Measurements from ENCODE around the gene IL36B.

IL36B gene

DNA sequence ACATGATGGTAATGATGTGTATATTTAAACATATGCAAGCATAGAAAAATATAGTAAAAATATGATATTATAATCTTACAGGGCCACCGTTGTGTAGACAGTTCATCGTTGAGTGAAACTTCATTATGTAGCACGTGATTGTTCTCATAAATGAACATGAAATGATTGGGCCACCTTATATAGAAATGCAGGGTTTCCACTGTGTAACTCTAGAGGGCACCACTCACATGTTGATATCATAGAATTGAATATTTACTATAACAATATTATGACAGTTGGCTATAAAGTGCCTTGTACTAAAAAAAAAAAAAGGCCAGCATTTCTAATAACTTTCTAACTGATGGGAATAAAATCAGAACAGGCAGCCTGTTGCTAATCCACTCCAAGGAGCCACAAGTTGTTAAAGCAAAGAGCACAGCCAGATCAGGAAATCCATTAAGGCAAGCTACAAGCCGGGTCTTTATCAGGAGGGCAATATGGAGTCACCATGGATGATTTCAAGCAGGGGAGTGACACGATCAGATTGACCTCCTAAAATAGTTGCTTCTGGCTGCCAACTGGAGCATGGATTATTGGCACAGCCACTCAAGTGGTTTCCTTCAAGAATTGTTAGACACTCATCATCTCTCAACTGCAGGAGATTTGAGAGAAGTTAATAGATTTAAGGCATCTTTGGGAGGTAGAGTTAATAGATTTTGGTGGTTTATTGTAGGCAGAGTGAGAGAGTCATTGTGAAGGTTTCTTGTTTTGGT, 31.8 kb upstream of the IL36B start:
- no peak overlapping the region for H3K4me3 ChIP-seq (ENCODE audit: low read depth, low read length)
- in situ Hi-C loops (cut with HindIII; ENCODE audit: low pct_ligation_motif_present, low sequenced_read_pairs), result no loop called here
- DNase-seq, result no peak
- H3K36me3 ChIP-seq (replicated peaks), result no peaks in the 10 kb centered on the region
- TF ChIP-seq, protein P1, sequence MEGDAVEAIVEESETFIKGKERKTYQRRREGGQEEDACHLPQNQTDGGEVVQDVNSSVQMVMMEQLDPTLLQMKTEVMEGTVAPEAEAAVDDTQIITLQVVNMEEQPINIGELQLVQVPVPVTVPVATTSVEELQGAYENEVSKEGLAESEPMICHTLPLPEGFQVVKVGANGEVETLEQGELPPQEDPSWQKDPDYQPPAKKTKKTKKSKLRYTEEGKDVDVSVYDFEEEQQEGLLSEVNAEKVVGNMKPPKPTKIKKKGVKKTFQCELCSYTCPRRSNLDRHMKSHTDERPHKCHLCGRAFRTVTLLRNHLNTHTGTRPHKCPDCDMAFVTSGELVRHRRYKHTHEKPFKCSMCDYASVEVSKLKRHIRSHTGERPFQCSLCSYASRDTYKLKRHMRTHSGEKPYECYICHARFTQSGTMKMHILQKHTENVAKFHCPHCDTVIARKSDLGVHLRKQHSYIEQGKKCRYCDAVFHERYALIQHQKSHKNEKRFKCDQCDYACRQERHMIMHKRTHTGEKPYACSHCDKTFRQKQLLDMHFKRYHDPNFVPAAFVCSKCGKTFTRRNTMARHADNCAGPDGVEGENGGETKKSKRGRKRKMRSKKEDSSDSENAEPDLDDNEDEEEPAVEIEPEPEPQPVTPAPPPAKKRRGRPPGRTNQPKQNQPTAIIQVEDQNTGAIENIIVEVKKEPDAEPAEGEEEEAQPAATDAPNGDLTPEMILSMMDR (IDR thresholded peaks at IDR 0.05; ENCODE audit: low read depth, low read length, missing control alignments), result peak; percentile 43
- H3K27ac ChIP-seq, result no peak overlapping the region
- H3K27me3 ChIP-seq (replicated peaks), result peaks cover 11% of the 10 kb centered on the region

DNA sequence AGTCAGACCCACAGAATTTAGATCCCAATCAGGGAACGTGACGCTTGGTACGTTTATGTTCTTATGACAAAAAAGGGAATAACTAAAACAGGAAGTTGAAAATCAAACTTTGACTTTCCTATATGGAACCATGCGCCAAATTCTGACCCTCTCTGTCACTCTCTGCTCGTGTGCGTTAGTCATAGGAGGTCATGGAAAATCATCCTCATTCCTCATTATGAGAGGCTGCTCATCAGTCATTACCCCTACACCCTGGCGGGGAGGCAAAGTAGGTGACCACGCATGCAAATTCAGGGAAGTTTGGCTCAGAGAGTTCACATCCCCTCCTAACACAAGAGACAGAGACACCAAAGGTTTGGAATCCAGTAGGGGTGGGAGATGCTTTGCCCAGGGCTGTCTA, 30.6 kb upstream of the IL36B start:
- in situ Hi-C loops (cut with HindIII; ENCODE audit: low pct_ligation_motif_present, low sequenced_read_pairs), result no loop called here
- H3K4me3 ChIP-seq (ENCODE audit: low read depth, low read length), result no peak overlapping the region
- H3K27me3 ChIP-seq (replicated peaks), result peaks cover 9% of the 10 kb centered on the region
- TF ChIP-seq, protein P1 (IDR thresholded peaks at IDR 0.05; ENCODE audit: low read depth, low read length, missing control alignments), result no peak
- no peaks in the 10 kb centered on the region for H3K36me3 ChIP-seq (replicated peaks)
- no peak overlapping the region for H3K27ac ChIP-seq
- no peak for DNase-seq

DNA sequence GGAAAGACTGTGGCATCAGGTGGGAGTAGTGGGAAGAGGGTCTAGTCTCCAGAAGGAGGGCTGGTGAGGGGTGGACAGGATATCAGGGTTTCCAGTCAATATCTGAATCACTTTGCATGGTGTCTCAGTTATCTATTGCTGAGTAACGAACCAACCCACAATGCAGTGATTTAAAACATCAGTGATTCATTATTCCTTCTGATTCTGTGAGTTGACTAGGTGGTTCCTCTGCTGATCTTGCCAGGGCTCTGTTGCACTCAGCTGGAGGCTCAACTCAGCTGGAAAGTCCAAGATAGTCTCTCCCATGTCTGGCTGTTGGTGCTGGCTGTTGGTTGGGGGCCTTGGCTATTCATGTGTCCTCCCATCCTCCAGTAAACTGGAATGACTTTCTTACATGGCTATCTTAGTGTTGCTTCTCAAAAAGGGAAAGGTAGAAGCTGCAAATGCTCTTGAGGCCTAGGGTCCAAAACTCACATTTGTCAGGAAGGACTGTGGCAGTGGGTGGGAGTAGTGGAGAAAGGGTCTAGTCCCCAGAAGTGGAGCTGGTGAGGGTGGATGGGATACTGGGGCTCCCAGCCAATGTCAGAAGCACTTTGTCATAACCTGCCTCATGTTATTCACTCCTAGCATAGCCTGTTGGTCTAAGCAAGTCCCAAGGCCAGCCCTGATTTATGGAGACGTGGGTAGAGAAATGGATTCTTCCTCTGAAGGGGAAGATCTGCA, 29.0 kb upstream of the IL36B start:
- TF ChIP-seq, protein P1 (IDR thresholded peaks at IDR 0.05; ENCODE audit: low read depth, low read length, missing control alignments), result no peak
- DNase-seq, result no peak

DNA sequence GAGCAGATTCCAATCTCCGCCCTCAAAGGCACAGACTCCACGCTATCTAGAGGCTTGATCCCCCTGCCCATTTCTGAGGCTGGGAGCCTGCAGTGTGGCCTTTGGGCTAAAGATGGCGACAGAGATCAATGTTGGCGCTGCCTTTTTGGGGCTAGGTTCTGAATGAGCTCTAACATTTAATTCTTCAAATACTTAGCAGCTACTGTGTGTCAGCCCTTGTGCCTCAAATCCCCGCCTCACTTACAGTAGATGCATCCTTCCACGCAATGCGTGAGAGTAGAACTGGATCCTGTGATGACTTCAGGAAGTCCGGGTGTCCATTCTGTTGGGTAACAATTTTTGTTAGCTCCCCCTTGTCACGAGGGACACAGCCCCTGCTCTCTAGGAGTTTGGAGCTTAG, 27.5 kb upstream of the IL36B start:
- H3K27ac ChIP-seq, result no peak overlapping the region
- TF ChIP-seq, protein P1 (IDR thresholded peaks at IDR 0.05; ENCODE audit: low read depth, low read length, missing control alignments), result peak; percentile 90
- H3K4me3 ChIP-seq (ENCODE audit: low read depth, low read length), result no peak overlapping the region
- in situ Hi-C loops (cut with HindIII; ENCODE audit: low pct_ligation_motif_present, low sequenced_read_pairs), result no loop called here
- peak; percentile 21 for DNase-seq
- H3K27me3 ChIP-seq (replicated peaks), result peaks cover 6% of the 10 kb centered on the region
- no peaks in the 10 kb centered on the region for H3K36me3 ChIP-seq (replicated peaks)

More for the DNA sequence above, 29.0 kb upstream of the IL36B start:
- H3K27me3 ChIP-seq (replicated peaks), result peaks cover 6% of the 10 kb centered on the region
- in situ Hi-C loops (cut with HindIII; ENCODE audit: low pct_ligation_motif_present, low sequenced_read_pairs), result no loop called here
- no peak overlapping the region for H3K27ac ChIP-seq
- H3K4me3 ChIP-seq (ENCODE audit: low read depth, low read length), result no peak overlapping the region
- no peaks in the 10 kb centered on the region for H3K36me3 ChIP-seq (replicated peaks)

DNA sequence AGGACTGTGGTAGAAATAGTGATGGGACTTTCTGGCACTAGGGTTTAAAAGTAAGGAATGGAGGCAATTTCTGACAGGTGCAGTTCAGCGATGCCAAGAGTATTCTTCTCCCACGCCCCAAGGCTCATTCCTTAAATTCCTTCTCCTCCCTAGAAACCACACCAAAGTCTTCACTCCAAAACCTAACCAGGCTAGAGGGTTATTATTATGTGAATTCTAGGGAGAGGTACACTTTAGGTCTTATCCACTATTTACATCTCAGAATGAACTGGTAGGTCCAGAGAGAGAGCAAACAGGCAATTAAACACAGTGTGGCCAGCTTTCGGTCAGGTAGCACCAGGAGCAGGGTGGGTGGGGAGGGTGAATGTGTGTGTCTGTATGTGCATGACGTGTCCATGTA, 26.5 kb upstream of the IL36B start:
- TF ChIP-seq, protein P1 (IDR thresholded peaks at IDR 0.05; ENCODE audit: low read depth, low read length, missing control alignments), result no peak
- Histone ChIP-seq H3K36me3 (replicated peaks) (no peaks in the 10 kb centered on the region), H3K27me3 (replicated peaks) (peaks cover 6% of the 10 kb centered on the region), H3K4me3 (ENCODE audit: low read depth, low read length) (no peak overlapping the region), H3K27ac (no peak overlapping the region)
- DNase-seq, result no peak
- in situ Hi-C loops (cut with HindIII; ENCODE audit: low pct_ligation_motif_present, low sequenced_read_pairs), result no loop called here

Data from brain microvascular endothelial cell (primary cell).